AG09319 (cell line): ENCODE measurements around the gene COLEC11.
"Not testable (repeated sequence)": the region's sequence is repeated elsewhere in the genome, so short reads cannot be mapped to it uniquely, and the experiment has no call there.

Source experiments
- DNase-seq: peaks from one replicate; pipeline ENCODE4 v3.0.0-alpha.2; 2010; ENCODE audit warnings: low read depth; ENCODE audit errors: extremely low read depth
- CTCF ChIP-seq: IDR thresholded peaks from 2 replicates; pipeline ENCODE4 v1.5.1; 2011; ENCODE audit warnings: low read depth, mild to moderate bottlenecking, inconsistent platforms, low read length, moderate library complexity

Gene COLEC11

GRCh38 chr2:3617198-3617890 lies 22.4 kb downstream of the COLEC11 start:
- no peak for DNase-seq
- TF ChIP-seq CTCF = no peak

- no peak for DNase-seq
- TF ChIP-seq CTCF = no peak
Measured at GRCh38 chr2:3618367-3618766, 23.5 kb downstream of the COLEC11 start.

GRCh38 chr2:3619033-3619432 lies 24.1 kb downstream of the COLEC11 start:
- DNase-seq = no peak
- no peak for TF ChIP-seq CTCF

- DNase-seq = not testable (repeated sequence)
Measured at GRCh38 chr2:3619661-3620060, 24.7 kb downstream of the COLEC11 start.

- DNase-seq = no peak
Measured at GRCh38 chr2:3620834-3621233, 25.9 kb downstream of the COLEC11 start.

GRCh38 chr2:3622967-3623366 lies 28.1 kb downstream of the COLEC11 start:
- no peak for TF ChIP-seq CTCF
- DNase-seq = no peak

More at GRCh38 chr2:3620834-3621233, 25.9 kb downstream of the COLEC11 start:
- TF ChIP-seq CTCF = no peak

- DNase-seq = no peak
- no peak for TF ChIP-seq CTCF
Measured at GRCh38 chr2:3624059-3624794, 29.3 kb downstream of the COLEC11 start.
